ENCODE measurements around the gene PCDHA12. TPM values are rescaled to one million over a fixed set of nuclear protein-coding genes. Genes with fewer than 3 reads are reported as not detected.
"Not testable (repeated sequence)": the region's sequence is repeated elsewhere in the genome, so short reads cannot be mapped to it uniquely, and the experiment has no call there.

Gene PCDHA12
- not detected for polyA plus RNA-seq

GRCh38 chr5:140875085-140876065 lies at the start of gene PCDHA12:
PCDHA12 (plus strand) TSS chr5:140875308; CDS start chr5:140875473, 165 bp downstream.
- H3K27ac Mint-ChIP-seq = no peak within 1 kb of the TSS
- no peaks in the 10 kb centered on the region for H3K4me1 Mint-ChIP-seq
- H3K36me3 Mint-ChIP-seq = peaks cover 2% of the 10 kb centered on the region
- H3K9me3 Mint-ChIP-seq = peaks cover 6 to 16% (median 8%) of the 10 kb centered on the region in 3 donors
- no peak within 1 kb of the TSS for H3K4me3 Mint-ChIP-seq
- peaks cover 3% of the 10 kb centered on the region for H3K27me3 Mint-ChIP-seq

DNA sequence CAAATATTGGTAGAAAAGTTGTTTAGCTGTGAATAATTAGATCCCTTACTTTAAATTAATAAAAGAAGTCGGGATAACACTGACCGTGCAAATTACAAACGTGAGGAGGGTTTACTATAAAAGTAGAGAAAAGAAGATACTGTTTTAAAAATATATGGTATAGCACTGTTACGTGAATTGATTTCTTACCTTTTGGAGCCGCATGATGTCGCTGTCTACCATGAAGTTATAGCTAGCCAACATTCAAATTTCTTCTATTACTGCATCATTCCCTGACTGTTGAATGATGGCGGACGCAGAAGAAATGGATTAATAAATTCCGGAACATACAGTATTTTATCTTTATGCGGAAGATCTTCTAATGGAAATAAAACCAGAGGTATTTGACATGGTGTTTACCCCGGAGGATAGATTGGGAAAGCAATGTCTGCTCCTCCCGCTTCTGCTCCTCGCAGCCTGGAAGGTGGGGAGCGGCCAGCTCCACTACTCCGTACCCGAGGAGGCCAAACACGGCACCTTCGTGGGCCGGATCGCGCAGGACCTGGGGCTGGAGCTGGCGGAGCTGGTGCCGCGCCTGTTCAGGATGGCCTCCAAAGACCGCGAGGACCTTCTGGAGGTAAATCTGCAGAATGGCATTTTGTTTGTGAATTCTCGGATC lies 47.3 kb upstream of the PCDHA12 start, which contains the start of gene PCDHA6:
TSS of gene PCDHA6 (plus strand) at position 257 of the 658 bp plus-strand sequence. CDS start at position 389, 132 bp downstream.
- Mint-ChIP-seq H3K27me3 (peaks cover 12% of the 10 kb centered on the region), H3K4me1 (no peaks in the 10 kb centered on the region), H3K36me3 (no peaks in the 10 kb centered on the region), H3K4me3 (no peak within 1 kb of the TSS), H3K27ac (no peak within 1 kb of the TSS), H3K9me3 (peaks cover 0 to 18% (median 6%) of the 10 kb centered on the region in 3 donors)

GRCh38 chr5:140828362-140828737 lies 46.8 kb upstream of the PCDHA12 start:
- H3K9me3 Mint-ChIP-seq = peaks cover 0 to 20% (median 10%) of the 10 kb centered on the region in 3 donors
- H3K36me3 Mint-ChIP-seq = no peaks in the 10 kb centered on the region
- H3K27me3 Mint-ChIP-seq = peaks cover 15% of the 10 kb centered on the region
- no peaks in the 10 kb centered on the region for H3K4me1 Mint-ChIP-seq
- no peak overlapping the region for H3K27ac Mint-ChIP-seq
- no peak overlapping the region for H3K4me3 Mint-ChIP-seq

DNA sequence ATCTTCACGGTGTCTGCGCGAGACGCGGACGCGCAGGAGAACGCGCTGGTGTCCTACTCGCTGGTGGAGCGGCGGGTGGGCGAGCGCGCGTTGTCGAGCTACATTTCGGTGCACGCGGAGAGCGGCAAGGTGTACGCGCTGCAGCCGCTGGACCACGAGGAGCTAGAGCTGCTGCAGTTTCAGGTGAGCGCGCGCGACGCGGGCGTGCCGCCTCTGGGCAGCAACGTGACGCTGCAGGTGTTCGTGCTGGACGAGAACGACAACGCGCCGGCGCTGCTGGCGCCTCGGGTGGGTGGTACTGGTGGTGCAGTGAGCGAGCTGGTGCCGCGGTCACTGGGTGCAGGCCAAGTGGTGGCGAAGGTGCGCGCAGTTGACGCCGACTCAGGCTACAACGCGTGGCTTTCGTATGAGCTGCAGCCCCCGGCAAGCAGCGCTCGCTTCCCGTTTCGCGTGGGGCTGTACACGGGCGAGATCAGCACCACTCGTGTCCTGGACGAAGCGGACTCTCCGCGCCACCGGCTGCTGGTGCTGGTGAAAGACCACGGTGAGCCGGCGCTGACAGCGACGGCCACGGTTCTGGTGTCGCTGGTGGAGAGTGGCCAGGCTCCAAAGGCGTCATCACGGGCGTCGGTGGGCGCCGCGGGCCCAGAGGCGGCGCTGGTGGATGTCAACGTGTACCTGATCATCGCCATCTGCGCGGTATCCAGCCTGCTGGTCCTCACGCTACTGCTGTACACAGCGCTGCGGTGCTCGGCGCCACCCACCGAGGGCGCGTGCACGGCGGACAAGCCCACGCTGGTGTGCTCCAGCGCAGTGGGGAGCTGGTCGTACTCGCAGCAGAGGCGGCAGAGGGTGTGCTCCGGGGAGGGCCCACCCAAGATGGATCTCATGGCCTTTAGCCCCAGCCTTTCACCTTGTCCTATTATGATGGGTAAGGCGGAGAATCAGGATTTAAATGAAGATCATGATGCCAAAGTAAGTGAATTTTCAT lies 45.3 kb upstream of the PCDHA12 start:
- peaks cover 0 to 24% (median 10%) of the 10 kb centered on the region in 3 donors for H3K9me3 Mint-ChIP-seq
- not testable (repeated sequence) for H3K36me3 Mint-ChIP-seq

DNA sequence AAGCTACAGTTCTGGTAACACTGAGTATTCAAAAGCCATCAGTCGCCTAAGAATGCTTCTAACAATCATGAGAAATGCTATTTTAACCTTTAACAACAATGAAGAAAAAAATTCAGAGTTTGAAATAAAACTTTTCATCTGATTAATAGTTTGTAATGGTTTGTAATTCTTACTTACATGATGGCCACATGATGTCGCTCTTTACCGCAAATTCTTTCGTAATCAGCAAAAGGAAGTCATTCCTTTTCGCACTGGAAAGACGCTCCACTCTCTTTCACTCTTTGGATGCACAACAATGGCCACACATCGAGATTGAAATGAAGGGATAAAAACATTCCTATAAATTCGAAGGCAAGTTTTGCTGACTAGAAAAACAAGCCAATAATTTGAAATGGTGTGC lies 41.1 kb upstream of the PCDHA12 start, which contains the start of gene PCDHA7:
TSS of gene PCDHA7 (plus strand) at position 277 of the 400 bp plus-strand sequence. CDS start at position 392, 115 bp downstream.
- Mint-ChIP-seq H3K9me3 (peaks cover 0 to 9% (median 8%) of the 10 kb centered on the region in 3 donors), H3K27me3 (peaks cover 11% of the 10 kb centered on the region), H3K4me3 (peak within 1 kb of the TSS in 1 of 4 donors; percentile 46), H3K27ac (peak within 1 kb of the TSS in 1 of 3 donors; percentile 32), H3K36me3 (no peaks in the 10 kb centered on the region), H3K4me1 (no peaks in the 10 kb centered on the region)

More for the DNA sequence above, 45.3 kb upstream of the PCDHA12 start:
- peaks cover 18% of the 10 kb centered on the region for H3K27me3 Mint-ChIP-seq
- not testable (repeated sequence) for H3K27ac Mint-ChIP-seq, H3K4me1 Mint-ChIP-seq, H3K4me3 Mint-ChIP-seq

GRCh38 chr5:140834439-140835008 lies 40.6 kb upstream of the PCDHA12 start:
- not testable (repeated sequence) for H3K36me3 Mint-ChIP-seq, H3K4me3 Mint-ChIP-seq, H3K9me3 Mint-ChIP-seq, H3K4me1 Mint-ChIP-seq
- H3K27me3 Mint-ChIP-seq = peaks cover 15% of the 10 kb centered on the region
- H3K27ac Mint-ChIP-seq = peak overlapping the region in 1 of 3 donors; percentile 32

DNA sequence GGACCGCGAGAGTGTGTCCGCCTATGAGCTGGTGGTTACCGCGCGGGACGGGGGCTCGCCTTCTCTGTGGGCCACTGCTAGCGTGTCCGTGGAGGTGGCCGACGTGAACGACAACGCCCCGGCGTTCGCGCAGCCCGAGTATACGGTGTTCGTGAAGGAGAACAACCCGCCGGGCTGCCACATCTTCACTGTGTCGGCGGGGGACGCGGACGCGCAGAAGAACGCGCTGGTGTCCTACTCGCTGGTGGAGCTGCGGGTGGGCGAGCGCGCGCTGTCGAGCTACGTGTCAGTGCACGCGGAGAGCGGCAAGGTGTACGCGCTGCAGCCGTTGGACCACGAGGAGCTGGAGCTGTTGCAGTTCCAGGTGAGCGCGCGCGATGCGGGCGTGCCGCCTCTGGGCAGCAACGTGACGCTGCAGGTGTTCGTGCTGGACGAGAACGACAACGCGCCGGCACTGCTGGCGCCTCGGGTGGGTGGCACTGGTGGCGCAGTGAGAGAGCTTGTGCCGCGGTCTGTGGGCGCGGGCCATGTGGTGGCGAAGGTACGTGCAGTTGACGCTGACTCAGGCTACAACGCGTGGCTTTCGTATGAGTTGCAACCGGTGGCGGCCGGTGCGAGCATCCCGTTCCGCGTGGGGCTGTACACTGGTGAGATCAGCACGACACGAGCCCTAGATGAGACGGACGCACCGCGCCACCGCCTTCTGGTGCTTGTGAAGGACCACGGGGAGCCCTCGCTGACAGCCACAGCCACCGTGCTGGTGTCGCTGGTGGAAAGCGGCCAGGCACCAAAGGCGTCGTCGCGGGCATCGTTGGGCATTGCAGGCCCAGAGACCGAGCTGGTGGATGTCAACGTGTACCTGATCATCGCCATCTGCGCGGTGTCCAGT lies 39.2 kb upstream of the PCDHA12 start:
- H3K36me3 Mint-ChIP-seq = no peaks in the 10 kb centered on the region
- peaks cover 0 to 14% (median 8%) of the 10 kb centered on the region in 3 donors for H3K9me3 Mint-ChIP-seq
- H3K27me3 Mint-ChIP-seq = peaks cover 19% of the 10 kb centered on the region
- no peaks in the 10 kb centered on the region for H3K4me1 Mint-ChIP-seq
- no peak overlapping the region for H3K4me3 Mint-ChIP-seq
- H3K27ac Mint-ChIP-seq = no peak overlapping the region

- H3K9me3 Mint-ChIP-seq = peaks cover 4 to 11% (median 7%) of the 10 kb centered on the region in 3 donors
- peak within 1 kb of the TSS in 1 of 3 donors; percentile 53 for H3K27ac Mint-ChIP-seq
- peak within 1 kb of the TSS in 1 of 4 donors; percentile 28 for H3K4me3 Mint-ChIP-seq
- H3K4me1 Mint-ChIP-seq = peaks cover 0 to 1% (median 0%) of the 10 kb centered on the region in 3 donors
- H3K27me3 Mint-ChIP-seq = peaks cover 13% of the 10 kb centered on the region
- H3K36me3 Mint-ChIP-seq = no peaks in the 10 kb centered on the region
Measured at GRCh38 chr5:140840978-140841962, 33.8 kb upstream of the PCDHA12 start, which contains the start of gene PCDHA8. PCDHA8 (plus strand) TSS chr5:140841187; CDS start chr5:140841322, 135 bp downstream.

- H3K36me3 Mint-ChIP-seq = no peaks in the 10 kb centered on the region
- no peak overlapping the region for H3K27ac Mint-ChIP-seq
- H3K27me3 Mint-ChIP-seq = peaks cover 10% of the 10 kb centered on the region
- no peak overlapping the region for H3K4me3 Mint-ChIP-seq
- peaks cover 0 to 1% (median 0%) of the 10 kb centered on the region in 3 donors for H3K4me1 Mint-ChIP-seq
- peaks cover 4 to 11% (median 5%) of the 10 kb centered on the region in 3 donors for H3K9me3 Mint-ChIP-seq
Measured at GRCh38 chr5:140842798-140843733, 32.0 kb upstream of the PCDHA12 start.

GRCh38 chr5:140848139-140849102 lies 26.7 kb upstream of the PCDHA12 start, which contains the start of gene PCDHA9:
PCDHA9 (plus strand) TSS chr5:140848382; CDS start chr5:140848496, 114 bp downstream.
- not testable (repeated sequence) for H3K9me3 Mint-ChIP-seq, H3K27me3 Mint-ChIP-seq, H3K27ac Mint-ChIP-seq, H3K4me1 Mint-ChIP-seq, H3K36me3 Mint-ChIP-seq, H3K4me3 Mint-ChIP-seq

Measured in IgD-negative memory B cell (primary cell).